HG03521 (cell line): Measurements from ENCODE around the gene CGNL1.

Experiments used
- ATAC-seq: cut with Tn5 transposase; IDR thresholded peaks from one replicate; pipeline ENCODE4 v1.9.1; 2021; ENCODE audit warnings: mild to moderate bottlenecking, moderate library complexity; ENCODE audit not compliant: unreplicated experiment

CGNL1 gene

DNA sequence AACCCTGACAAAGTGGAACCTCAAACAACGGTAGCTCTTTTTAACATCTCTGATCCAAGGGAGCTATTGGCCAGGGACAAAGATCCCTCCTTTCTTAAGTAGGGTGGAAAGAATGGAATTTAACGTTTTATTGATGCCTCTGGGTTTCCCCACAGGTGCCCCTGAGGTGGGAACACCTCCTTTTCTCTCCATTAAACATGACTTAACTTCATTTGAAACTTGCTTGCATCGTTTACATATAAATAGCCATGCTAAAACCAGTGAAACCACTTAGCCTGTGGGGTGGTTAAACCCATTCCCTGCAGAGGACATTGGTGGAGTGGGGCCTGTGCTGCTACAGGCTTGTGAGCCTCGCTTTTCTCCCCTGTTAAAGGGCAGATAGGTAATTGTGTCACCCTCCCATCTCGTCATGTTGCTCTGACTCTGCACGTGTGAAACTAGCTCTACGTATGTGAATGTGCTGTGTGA lies 9.7 kb downstream of the CGNL1 start:
- ATAC-seq, result no peak

DNA sequence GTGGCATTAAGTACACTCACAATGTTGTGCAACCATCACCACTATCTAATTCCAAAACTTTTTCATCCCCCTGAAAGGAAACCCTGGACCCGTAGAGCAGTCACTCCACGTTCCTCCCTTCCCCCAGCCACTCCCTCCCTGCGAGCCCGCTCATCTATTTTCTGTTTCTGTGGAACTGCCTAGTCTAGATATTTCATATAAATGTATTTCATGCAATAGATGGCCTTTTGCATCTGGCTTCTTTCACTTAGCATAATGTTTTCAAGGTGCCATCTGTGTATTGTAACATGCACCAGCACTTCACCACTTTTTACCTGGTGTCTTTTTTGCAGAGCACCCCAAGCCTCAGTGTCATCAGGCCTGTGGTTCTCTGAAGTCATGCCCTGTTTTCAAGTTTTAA lies 10.7 kb downstream of the CGNL1 start:
- ATAC-seq, result no peak

DNA sequence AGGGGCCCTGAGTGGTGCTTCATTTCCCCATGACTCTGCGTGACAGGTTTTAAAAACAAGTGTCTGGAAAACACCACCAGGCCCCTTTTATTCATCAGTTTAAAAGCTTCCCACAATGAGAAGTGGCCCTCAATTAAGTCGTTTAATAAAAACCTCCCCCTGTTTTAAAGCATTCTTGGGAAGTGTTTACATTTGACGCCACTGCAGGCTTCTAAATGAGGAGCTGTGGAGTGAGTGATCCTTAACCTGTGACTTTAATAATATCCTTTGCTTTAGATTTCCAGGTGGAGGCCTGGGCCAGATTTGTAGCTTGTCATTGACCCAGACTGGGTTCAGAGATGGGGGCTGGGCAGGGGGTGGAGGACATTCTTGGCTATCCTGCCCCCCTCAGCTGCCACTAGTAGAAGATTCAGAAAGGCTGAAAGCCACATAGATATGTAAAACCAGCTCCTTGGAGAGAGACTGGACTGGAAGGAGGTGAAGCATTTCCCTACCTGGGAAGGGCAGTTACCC lies 11.3 kb downstream of the CGNL1 start:
- no peak for ATAC-seq

DNA sequence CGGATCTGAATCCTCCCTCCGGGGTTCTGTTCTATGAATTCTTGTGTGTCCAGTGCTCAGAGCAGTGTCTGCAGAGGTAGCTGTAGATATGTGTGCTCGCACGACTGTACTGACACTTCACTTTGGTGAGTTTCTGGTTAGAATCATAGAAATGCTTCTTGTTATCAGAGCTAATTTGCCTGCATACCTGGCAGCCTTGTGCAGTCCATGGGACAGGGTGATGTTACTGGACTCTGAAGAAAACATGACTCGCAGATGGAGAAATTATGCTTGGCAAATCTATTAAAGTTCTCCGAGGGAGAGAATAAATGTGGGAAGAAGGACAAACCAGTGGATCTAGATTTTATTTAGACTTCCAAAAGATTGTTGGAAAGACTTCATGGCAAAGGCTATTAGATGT lies 12.2 kb downstream of the CGNL1 start:
- ATAC-seq, result no peak

DNA sequence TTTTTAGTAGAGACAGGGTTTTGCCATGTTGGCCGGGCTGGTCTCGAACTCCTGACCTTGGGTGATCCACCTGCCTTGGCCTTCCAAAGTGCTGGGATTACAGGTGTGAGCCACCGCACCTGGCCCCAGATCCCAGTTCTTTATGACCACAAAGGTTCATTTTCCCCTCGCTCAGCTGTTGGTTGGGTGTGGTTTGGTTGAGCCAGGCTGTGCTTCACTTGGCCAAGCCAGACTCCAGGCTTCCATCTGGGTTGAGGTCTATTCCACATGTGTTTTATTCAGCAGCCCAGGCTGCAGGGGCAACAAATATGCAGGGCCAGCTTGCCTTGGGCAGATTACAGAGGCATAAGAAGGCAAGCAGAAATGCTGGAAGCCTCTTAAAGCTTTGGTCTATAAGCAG lies 13.7 kb downstream of the CGNL1 start:
- no peak for ATAC-seq

DNA sequence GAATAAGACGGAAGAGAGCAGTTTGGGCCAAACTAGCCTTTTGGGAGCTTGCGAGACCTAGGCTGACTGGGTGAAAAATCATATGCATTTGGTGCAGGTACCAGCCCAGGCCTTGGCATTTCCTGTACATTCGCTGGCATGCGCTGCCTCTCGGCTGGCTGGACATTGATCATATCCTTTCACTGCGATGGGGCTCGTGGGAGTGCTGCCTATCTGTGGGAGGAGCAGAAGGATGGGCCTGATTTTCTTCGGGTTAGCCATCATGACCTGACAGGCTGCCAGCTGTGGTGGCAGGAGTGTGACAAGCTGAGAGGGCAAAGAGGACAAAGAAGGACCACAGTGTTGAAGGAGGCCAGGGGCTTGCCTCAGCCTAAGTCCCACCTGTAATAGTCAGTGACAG lies 14.3 kb downstream of the CGNL1 start:
- no peak for ATAC-seq

DNA sequence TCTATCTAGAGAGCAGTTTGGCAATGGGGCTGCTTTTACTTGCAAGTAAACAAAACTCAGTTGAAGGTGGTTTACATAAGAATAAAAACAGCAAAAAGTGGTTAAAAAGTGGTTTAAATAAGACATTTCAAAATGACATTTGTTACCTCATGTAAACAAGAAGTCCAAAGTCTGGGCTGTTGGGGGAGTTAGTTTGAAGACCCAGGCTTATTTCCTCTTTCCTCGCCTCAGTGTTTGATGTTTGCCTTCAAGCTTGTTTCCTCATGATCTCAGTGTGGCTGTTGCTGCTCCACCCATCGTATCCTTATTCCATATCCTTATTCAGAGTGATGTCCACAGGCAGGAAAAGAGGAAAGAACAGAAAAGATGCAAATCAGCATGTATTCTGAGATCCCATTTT lies 15.2 kb downstream of the CGNL1 start:
- ATAC-seq, result no peak

DNA sequence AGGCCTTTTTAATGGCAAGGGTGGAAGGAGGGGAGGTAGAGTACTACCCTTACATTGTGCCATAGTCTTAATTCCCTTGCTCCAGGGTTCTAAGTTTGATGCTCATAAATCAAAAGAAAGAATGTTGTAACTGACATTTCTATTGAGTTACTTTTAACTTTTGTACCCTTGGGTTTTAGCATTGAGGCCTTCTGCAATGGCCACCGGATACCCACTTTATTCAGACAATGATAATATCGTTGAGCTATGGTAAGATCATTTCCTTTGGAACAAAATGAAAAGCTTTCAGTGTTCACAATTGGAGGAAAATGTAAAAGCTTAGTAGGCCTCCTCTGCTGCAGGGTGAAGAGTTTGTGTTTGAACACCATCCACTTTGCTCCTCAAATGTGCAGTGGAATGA lies 16.8 kb downstream of the CGNL1 start:
- ATAC-seq, result no peak

DNA sequence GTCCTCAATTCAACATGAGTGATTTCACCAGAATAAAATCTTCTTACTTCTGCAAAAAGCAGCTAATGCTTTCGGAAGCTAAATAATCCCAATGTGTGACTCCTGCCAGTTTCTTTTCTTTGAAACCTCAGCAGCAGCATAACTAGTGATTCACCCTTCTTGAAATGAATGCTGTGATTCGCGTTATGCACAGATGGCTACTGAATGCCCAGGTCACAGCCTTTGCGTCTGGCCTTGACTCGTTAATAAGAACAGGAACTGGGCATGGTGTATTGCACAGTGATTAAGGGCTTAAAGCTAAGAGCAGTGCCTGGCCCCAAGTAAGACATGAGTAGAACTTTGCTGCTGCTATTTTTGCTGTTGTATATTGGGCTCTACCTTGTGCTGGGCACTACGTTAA lies 19.0 kb downstream of the CGNL1 start:
- no peak for ATAC-seq

DNA sequence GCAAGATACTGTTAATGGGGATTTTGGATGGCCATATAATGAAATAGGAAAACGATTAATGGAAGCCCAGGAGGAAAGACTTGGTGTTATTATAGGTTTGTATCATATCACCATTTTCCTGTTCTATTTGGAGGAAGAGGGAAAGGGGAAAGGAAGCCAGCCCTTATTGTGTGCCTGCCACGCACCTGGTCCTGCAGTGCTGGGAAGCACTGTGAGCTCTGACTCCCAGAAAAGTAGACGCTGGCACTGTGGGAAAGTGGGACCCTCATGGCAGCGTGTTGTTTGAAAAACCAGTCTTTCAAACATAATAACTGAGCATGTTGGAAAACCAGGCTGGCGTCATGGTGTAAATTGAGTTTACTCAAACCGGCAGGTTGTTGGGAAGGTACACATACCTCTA lies 22.0 kb downstream of the CGNL1 start:
- no peak for ATAC-seq

DNA sequence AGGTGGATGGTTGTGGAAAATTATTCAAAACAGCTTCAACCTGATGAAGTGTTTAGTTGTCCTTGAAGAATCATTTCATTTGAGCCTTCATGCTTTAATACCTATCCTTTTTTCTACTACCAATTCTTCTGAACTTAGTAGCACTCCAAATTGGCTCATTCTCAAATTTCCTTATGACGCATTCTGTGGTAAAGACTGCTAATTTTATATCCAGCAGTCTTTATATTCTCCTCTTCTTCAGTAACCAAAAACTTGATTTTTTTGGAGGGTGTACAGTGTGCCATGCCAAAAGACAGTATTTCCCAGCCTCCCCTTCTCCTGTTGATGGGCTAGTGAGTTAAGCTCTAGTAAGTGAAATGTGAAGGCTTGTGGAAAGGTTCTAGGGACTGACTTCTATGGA lies 25.2 kb downstream of the CGNL1 start:
- no peak for ATAC-seq

DNA sequence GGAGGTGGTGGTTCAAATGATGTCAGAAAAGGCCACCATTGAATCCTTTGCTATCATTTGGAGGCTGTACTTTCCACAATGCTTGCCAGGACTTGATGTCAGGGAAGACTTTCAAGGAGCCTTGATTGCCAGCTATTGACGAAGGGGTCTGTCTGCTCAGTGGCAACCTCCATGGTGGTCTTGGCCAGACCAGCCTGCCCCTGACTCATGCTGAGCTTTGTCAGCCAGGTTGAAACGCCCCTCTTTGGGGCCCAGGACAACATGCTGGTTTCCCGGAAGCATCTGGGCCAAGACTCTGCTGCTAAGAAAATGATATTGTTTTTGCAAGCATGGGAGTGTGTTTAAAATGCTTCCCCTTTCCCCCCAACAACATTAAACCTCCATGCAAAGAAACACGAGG lies 26.7 kb downstream of the CGNL1 start:
- no peak for ATAC-seq

DNA sequence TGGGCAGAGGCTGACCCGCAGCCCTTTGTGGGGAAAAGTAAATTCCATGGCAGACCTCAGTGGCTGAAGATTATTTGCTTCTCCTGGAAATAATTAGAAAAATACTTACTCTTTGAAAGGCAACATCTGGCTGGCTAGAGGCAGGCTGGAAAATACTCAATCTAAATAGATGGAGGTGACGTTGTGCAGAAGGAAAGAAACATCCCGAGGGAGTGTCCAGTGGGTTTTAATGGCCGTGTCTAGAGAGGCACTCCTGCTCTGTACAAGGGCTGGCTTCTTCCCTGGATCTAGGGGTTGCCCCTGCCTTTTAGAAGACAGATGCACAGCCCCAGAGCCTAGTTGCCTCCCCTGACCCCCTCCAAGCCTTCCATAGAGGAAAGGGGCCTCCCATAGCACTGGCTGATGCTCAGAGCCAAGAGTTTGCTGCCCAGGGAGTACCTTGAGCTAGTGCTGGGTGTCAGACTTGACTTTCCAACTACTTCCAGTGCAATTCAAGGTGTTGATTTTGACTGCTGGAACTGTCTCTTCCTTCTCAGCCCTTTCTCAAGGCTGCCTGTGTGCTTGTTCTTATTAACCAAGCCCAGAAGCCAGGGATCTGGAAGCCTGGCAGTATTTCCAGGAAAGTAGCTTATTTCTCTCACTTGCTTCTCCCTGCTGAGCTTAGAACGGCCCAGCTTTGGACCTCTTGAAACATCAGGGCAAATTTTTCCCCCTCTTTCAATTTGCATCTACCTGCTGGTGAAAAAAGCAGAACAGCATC lies 27.4 kb downstream of the CGNL1 start:
- no peak for ATAC-seq

DNA sequence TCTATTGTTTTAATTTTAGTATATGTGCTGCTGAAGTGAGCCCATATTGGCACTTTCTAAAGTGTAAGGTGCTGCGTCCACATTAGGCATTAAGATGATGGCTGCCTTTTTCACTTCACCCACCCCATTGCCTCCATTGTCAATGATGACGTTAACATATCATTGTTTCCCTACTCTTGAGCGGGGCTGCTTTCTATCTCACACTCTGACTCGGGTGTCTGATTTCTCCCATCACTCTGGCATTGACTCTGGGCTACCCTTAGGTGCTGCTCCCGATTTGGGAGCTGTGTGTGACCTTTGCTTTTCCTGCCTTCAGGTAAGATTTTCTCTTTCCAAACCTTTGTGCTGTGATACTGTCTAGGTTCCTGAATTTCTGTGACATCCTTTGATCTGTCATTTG lies 28.8 kb downstream of the CGNL1 start:
- no peak for ATAC-seq

DNA sequence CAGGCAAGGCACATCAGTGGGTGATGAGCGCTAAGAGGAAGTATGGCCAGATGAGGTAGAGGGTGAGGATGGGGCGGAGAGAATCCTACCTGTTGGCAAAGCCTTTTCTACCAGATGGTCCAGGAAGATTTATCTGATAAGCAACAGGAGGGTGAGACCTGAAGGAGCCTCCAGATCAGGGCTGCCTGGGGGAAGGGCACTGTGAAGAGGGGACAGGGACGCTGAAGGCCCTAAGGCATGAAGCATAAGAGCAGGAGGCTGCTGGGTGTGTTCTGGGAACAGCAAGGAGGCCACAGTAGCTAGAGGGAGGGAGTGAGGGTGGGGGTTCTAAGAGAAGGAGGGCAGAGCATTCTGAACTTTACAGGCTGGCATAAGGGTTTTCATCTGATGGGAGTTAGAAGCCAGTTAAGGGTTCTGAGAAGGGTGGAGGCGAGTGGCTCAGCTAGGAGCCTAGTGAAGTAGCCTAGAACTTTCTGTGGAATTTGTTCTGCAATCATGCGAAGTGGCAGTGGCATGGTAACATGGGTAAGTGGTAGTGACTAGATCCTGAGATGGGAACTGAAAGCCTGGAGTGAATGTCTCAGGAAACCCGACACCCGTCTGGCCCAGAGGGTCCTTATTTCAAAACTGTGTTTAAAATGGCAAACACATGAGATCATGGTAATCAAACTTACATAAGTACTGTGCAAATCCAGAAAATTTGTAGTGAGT lies 29.9 kb downstream of the CGNL1 start:
- no peak for ATAC-seq

DNA sequence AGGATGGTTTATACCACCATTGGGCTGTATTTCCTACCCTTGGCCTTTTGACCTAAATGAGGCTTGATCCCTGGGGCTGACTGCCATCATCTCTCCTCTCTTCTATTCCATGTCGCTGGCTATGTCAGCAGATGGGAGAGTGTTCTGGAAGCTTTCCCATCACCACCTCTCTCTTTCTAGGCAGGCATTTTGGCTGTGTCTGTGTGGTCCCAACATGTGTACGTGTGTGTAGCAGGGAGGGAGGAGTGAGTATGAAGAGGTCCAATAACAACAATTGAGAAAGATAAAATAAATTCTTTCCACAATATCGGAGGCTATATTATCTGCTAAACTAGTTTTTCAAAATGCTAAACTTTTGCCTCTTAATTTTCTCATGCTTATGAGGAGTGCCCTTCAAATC lies 34.1 kb downstream of the CGNL1 start:
- ATAC-seq, result no peak

DNA sequence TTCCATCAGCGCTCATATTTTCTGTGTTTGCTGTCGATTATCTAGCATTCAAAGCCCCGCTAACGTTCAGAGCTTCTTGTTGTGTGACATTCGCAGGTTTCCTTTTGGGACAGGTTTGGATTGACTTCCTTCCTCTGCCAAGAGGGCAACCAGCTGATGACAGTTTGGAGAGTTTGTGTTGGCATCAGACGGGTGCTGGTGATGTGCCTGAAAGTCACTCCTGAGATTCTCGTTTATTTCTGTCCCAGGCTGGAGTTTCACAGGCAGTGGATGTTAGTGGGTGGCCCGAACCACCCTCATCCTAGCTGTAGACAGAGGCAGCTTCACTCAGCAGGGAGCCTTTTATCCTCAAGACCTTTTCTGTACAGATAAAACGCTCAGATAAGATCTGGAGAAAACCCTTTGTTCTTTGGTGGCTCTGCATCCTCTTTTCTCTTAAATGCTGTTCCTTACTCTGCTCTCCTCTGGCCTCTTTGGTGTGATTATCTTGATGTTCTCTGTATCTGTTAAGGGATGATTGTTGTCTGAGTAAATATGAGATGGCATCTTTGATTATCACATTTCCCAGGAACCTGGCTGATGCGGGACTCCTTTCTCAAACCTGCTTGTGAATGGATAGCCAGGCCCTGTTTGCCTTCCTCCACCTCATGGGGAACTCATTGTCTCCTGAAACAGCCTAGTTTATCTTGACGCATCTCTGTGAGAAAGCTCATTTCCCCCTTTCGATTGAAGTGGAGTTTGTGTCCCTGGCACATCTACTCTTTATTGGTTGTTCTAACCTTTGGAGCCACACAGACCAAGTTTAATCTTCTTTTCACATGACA lies 35.9 kb downstream of the CGNL1 start:
- ATAC-seq, result no peak

DNA sequence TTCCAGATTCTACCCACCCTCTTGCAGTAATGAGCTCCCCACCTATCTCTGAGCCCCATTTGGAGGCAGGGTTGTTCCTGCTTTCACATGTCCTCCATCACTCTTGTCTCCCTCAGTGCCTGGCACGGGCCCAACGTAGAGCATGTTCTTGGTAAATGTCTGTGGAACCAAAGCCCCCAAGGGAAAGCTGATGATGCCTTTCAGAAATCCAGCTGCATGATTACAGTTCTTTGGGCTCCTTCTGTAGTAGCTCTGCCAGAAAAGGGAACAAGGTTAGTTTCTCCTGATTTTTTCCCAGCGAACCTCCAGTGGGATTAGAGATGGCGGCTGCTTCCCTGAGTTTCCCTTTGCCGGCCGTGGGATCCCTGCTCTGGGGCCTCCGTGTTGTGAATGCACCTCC lies 39.3 kb downstream of the CGNL1 start:
- ATAC-seq, result no peak

DNA sequence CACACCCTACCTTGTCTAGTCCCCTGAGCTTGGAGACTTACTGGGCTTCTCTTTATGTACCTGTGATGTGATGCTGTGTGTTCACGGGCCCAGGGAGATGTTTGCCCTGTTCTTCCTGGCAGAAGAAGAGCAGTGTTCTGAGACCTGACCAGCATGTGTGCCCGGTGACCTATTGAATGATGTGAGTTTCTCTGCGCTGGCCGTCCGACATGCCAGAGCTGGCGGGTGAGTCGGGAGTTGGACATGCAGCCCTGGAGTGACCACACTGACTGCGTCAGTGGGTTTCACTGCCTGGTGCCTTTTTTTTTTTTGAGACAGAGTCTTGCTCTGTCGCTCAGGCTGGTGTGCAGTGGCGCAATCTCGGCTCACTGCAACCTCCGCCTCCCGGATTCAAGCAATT lies 42.3 kb downstream of the CGNL1 start:
- no peak for ATAC-seq

DNA sequence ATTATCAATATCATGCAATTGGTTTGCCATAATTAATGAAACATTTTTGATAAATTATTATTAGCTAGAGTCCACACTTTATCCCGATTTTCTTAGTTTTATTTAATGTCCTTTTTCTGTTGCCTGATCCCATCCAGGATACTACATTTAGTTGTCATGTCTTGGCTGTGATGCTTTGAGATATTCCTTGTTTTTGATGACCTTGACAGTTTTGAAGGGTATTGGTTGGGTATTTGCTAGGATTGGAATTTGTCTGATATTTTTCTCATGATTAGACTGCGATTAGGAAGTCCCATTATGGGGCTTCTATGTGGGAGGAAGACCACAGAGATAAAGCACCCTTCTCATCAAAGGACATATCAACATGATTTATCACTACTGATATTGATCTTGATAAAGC lies 43.0 kb downstream of the CGNL1 start:
- no peak for ATAC-seq

DNA sequence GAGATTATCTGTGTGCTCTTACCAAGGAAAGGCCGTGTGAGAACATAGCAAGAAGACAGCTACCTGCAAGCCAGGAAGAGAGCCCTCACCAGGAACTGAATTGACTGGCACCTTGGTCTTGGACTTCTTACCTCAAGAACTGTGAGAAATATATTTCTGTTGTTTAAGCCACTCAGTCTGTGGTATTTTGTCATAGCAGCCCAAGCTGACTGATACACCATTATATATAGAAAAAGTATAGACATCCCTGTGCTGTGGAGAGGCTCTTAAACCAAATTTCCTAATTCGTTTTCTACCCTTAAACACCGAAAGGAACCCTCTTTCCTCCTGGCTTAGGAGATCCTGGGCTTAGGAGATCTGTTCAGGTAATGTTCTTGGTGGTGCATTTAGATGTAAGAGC lies 44.8 kb downstream of the CGNL1 start:
- ATAC-seq, result no peak

DNA sequence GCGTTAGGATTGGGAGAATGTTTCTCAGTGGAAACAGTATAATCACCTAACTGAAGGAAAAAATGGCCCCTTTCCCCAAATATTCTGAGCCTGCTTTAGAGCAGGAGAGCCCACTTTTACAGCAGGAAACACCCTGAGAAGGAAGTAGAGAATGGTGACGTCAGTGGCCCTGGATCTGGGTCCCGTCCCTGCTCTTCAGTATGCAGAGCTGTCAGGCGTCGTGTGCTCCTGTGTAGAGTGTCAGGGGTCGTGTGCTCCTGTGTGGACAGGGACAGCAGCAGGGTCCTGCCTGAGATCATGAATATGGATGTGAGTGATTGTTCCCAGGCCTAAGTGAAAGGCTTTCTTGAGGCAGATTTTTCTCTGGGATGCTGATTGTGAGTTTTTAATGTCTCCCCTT lies 45.2 kb downstream of the CGNL1 start:
- no peak for ATAC-seq
